Keratinocyte (primary cell): ENCODE measurements around the gene SNX30.

Experiments
- EZH2 ChIP-seq: IDR thresholded peaks from one replicate; pipeline ENCODE4 v1.6.1; 2012; ENCODE audit warnings: inconsistent platforms, mild to moderate bottlenecking, low read length, moderate library complexity
- TF ChIP-seq, protein P1 (sequence below), 3 experiments: IDR thresholded peaks in 1 of 3; conservative IDR thresholded peaks in 1 of 3; optimal IDR thresholded peaks in 1 of 3; 2 replicates in 2 of 3; 3 replicates in 1 of 3; pipeline versions ENCODE3 to v1.5.1; 2011; ENCODE audit warnings: low read length in 3 of 3, mild to moderate bottlenecking in 3 of 3, moderate library complexity in 2 of 3, control low read depth in 1 of 3, inconsistent platforms in 1 of 3; ENCODE audit not compliant: insufficient read depth in 2 of 3; ENCODE audit errors: extremely low read depth in 1 of 3

DNA sequence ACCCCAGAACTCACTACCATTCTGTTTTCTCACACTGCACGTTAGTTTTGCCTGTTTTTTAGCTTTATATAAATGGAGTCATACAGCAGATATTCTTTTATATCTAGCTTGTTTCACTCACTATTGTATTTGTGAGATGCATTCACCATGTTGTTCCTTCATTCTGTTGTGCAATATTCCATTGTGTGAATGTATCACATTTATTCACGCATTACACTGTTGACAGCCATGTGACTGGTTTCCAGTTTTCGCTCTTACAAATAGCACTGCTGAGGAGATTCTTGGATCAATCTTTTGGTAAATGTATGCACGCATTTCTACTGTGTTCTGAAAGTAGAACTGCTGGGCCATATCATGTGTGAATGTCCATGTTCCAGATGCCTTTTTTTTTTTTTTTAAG, 6.4 kb upstream of the SNX30 start:
- no peak for TF ChIP-seq EZH2
- TF ChIP-seq, protein P1, sequence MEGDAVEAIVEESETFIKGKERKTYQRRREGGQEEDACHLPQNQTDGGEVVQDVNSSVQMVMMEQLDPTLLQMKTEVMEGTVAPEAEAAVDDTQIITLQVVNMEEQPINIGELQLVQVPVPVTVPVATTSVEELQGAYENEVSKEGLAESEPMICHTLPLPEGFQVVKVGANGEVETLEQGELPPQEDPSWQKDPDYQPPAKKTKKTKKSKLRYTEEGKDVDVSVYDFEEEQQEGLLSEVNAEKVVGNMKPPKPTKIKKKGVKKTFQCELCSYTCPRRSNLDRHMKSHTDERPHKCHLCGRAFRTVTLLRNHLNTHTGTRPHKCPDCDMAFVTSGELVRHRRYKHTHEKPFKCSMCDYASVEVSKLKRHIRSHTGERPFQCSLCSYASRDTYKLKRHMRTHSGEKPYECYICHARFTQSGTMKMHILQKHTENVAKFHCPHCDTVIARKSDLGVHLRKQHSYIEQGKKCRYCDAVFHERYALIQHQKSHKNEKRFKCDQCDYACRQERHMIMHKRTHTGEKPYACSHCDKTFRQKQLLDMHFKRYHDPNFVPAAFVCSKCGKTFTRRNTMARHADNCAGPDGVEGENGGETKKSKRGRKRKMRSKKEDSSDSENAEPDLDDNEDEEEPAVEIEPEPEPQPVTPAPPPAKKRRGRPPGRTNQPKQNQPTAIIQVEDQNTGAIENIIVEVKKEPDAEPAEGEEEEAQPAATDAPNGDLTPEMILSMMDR (optimal IDR thresholded peaks at IDR 0.05 in 1 of 3, IDR thresholded peaks at IDR 0.05 in 1 of 3, conservative IDR thresholded peaks at IDR 0.05 in 1 of 3; ENCODE audit: extremely low read depth in 1 of 3, insufficient read depth in 2 of 3, low read length in 3 of 3), result no peak
